ENCODE results near the gene IL2RG.

DNA sequence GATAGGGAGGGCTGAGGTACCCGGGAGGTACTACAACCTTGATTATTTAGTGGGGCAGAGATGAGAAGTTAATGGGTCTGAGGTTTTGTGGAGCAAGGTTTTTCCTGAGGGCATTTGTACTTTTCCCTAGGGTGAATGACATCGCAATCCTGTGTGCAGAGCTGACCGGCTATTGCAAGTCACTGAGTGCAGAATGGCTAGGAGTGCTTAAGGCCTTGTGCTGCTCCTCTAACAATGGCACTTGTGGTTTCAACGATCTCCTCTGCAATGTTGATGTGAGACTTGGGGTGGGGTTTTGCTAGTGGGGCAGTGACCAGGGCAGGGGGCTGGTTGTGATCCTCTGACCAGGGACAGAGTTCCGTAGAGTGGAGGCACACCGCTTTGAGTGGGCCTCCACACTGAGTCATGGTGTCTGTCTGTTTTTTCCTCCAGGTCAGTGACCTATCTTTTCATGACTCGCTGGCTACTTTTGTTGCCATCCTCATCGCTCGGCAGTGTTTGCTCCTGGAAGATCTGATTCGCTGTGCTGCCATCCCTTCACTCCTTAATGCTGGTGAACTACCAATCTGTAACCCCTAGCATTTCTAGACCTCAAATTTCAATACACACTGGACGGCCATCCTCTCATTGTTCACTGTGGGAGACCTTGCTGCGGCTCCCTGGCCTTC, 16.9 kb upstream of the IL2RG start:
- TF ChIP-seq, protein P1, sequence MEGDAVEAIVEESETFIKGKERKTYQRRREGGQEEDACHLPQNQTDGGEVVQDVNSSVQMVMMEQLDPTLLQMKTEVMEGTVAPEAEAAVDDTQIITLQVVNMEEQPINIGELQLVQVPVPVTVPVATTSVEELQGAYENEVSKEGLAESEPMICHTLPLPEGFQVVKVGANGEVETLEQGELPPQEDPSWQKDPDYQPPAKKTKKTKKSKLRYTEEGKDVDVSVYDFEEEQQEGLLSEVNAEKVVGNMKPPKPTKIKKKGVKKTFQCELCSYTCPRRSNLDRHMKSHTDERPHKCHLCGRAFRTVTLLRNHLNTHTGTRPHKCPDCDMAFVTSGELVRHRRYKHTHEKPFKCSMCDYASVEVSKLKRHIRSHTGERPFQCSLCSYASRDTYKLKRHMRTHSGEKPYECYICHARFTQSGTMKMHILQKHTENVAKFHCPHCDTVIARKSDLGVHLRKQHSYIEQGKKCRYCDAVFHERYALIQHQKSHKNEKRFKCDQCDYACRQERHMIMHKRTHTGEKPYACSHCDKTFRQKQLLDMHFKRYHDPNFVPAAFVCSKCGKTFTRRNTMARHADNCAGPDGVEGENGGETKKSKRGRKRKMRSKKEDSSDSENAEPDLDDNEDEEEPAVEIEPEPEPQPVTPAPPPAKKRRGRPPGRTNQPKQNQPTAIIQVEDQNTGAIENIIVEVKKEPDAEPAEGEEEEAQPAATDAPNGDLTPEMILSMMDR (IDR thresholded peaks at IDR 0.05): no peak
- TF ChIP-seq POLR2A (IDR thresholded peaks at IDR 0.05): no peak
